Measurements from ENCODE around the gene KCNMA1. TPM values are rescaled to one million over a fixed set of nuclear protein-coding genes. Genes with fewer than 3 reads are reported as not detected.

The KCNMA1 gene
- total RNA-seq, 1 donor from 2014 or later, result 15.8 TPM

- no peak overlapping the region for H3K4me3 ChIP-seq (ENCODE audit: low read depth, low read length)
- no peaks in the 10 kb centered on the region for H3K36me3 ChIP-seq (ENCODE audit: control insufficient read depth, insufficient read depth, low read length)
- no peaks in the 10 kb centered on the region for H3K27me3 ChIP-seq (ENCODE audit: control insufficient read depth, insufficient read depth, low read length)
- FAIRE-seq (no peak), DNase-seq (ENCODE audit: low read depth) (no peak)
- TF ChIP-seq, protein P1, sequence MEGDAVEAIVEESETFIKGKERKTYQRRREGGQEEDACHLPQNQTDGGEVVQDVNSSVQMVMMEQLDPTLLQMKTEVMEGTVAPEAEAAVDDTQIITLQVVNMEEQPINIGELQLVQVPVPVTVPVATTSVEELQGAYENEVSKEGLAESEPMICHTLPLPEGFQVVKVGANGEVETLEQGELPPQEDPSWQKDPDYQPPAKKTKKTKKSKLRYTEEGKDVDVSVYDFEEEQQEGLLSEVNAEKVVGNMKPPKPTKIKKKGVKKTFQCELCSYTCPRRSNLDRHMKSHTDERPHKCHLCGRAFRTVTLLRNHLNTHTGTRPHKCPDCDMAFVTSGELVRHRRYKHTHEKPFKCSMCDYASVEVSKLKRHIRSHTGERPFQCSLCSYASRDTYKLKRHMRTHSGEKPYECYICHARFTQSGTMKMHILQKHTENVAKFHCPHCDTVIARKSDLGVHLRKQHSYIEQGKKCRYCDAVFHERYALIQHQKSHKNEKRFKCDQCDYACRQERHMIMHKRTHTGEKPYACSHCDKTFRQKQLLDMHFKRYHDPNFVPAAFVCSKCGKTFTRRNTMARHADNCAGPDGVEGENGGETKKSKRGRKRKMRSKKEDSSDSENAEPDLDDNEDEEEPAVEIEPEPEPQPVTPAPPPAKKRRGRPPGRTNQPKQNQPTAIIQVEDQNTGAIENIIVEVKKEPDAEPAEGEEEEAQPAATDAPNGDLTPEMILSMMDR (IDR thresholded peaks at IDR 0.05; ENCODE audit: insufficient read depth, low read length, severe bottlenecking), result no peak
These were observed 233.8 kb downstream of the KCNMA1 start for GRCh38 chr10:77403761-77404160.

DNA sequence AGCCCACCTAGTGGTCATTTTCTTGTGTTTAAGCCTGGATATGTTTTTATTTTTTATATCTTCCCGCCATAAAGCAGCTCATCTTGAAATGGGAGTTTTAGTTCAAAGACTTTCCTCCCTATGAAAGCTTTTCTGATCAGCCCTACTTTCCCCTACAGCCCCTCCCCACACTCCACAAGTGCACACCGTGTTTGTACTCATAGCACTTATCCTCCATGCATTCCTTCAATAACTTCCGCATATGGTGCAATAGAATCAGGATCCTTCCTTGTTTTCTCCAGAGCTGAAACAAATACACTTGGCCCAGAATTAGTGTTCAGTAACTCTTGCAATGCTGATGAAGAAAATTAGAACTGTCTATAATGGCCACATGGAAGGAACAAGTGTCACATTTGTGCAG lies 235.9 kb downstream of the KCNMA1 start:
- FAIRE-seq (peak; percentile 89), DNase-seq (ENCODE audit: low read depth) (peak; percentile 54)
- H3K36me3 ChIP-seq (ENCODE audit: control insufficient read depth, insufficient read depth, low read length), result no peaks in the 10 kb centered on the region
- no peaks in the 10 kb centered on the region for H3K27me3 ChIP-seq (ENCODE audit: control insufficient read depth, insufficient read depth, low read length)
- no peak overlapping the region for H3K4me3 ChIP-seq (ENCODE audit: low read depth, low read length)
- TF ChIP-seq, protein P1 (IDR thresholded peaks at IDR 0.05; ENCODE audit: insufficient read depth, low read length, severe bottlenecking), result no peak

DNA sequence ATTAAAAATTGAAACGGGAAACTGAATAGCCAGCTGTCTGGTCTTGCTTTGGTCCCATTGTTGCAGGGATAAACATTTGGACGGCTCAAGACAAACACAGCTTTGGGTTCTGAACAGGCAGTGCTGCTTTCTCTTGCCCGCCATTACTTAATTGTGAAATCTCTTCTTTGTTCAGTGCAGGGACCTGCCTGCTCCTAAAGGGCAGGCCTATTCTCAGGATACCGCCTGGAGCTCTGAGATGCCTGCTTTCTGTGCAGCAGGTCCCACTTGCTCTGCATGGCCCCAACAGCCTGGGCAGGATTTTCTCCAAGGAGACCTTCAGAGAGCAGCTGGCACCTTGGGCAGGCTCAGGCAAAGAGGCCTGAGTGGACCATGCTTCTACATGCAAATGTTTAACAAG lies 237.6 kb downstream of the KCNMA1 start:
- H3K4me3 ChIP-seq (ENCODE audit: low read depth, low read length), result no peak overlapping the region
- no peak for DNase-seq (ENCODE audit: low read depth)
- H3K27me3 ChIP-seq (ENCODE audit: control insufficient read depth, insufficient read depth, low read length), result no peaks in the 10 kb centered on the region
- FAIRE-seq, result no peak
- H3K36me3 ChIP-seq (ENCODE audit: control insufficient read depth, insufficient read depth, low read length), result no peaks in the 10 kb centered on the region
- TF ChIP-seq, protein P1 (IDR thresholded peaks at IDR 0.05; ENCODE audit: insufficient read depth, low read length, severe bottlenecking), result no peak

DNA sequence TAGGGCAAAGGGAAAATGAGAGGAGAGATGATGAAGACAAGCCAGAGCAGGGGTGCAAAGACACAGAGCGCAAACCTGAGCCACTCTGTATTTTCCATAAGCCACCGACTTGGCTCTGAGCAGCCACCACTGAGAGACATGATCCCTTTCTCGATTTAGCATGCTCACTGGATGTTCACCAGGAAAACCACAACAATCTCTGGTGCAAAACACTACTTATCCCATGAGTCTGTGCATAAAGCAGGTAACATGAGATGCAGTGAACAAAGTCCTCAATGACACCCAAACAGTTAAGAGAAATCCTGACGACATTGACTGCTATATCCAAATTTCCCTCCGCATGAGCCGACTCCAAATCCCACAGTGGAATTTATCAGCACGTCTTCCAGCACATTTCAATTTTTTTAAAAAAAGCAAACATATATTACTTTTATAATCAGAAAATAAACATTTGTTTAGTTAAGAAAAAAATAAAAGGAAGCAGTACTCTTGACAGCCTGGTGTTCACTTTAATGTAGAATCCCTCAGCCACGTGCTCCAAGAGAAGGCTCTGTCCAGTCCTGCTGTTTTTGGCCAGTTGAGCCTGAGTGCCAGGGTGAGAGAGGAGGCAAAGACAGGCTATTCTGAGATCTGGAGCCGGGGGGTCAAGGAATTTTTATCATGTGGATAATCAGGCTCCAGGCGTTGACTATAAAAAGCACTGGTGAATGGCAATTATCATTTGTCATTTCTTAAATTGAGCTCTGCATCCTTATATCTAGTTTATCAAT lies 238.4 kb downstream of the KCNMA1 start:
- no peak for FAIRE-seq
- no peak for DNase-seq (ENCODE audit: low read depth)
- H3K36me3 ChIP-seq (ENCODE audit: control insufficient read depth, insufficient read depth, low read length), result no peaks in the 10 kb centered on the region
- TF ChIP-seq, protein P1 (IDR thresholded peaks at IDR 0.05; ENCODE audit: insufficient read depth, low read length, severe bottlenecking), result no peak
- no peaks in the 10 kb centered on the region for H3K27me3 ChIP-seq (ENCODE audit: control insufficient read depth, insufficient read depth, low read length)
- no peak overlapping the region for H3K4me3 ChIP-seq (ENCODE audit: low read depth, low read length)

- FAIRE-seq (no peak), DNase-seq (ENCODE audit: low read depth) (no peak)
- Histone ChIP-seq H3K27me3 (ENCODE audit: control insufficient read depth, insufficient read depth, low read length) (no peaks in the 10 kb centered on the region), H3K36me3 (ENCODE audit: control insufficient read depth, insufficient read depth, low read length) (no peaks in the 10 kb centered on the region), H3K4me3 (ENCODE audit: low read depth, low read length) (no peak overlapping the region)
- TF ChIP-seq, protein P1 (IDR thresholded peaks at IDR 0.05; ENCODE audit: insufficient read depth, low read length, severe bottlenecking), result no peak
These were observed 239.1 kb downstream of the KCNMA1 start for GRCh38 chr10:77398558-77398957.

GRCh38 chr10:77397103-77397502 lies 240.5 kb downstream of the KCNMA1 start:
- Histone ChIP-seq H3K4me3 (ENCODE audit: low read depth, low read length) (no peak overlapping the region), H3K36me3 (ENCODE audit: control insufficient read depth, insufficient read depth, low read length) (no peaks in the 10 kb centered on the region), H3K27me3 (ENCODE audit: control insufficient read depth, insufficient read depth, low read length) (no peaks in the 10 kb centered on the region)
- FAIRE-seq (no peak), DNase-seq (ENCODE audit: low read depth) (no peak)
- TF ChIP-seq, protein P1 (IDR thresholded peaks at IDR 0.05; ENCODE audit: insufficient read depth, low read length, severe bottlenecking), result no peak

Measured in bronchial epithelial cell (primary cell).